Lower leg skin (tissue), 4 donors: ENCODE measurements around the gene OLAH. TPM values are rescaled to one million over a fixed set of nuclear protein-coding genes. Genes with fewer than 3 reads are reported as not detected.

ENCODE experiments used
- DNase-seq, 2 donors: peaks; one replicate each; pipeline ENCODE4 v3.0.0-alpha.2; 2019; ENCODE audit warnings: low spot score in 2 of 2
- H3K4me3 ChIP-seq: fragments of 200-600 bp; sonication (generic); 2 replicates; pipeline ENCODE4 v1.5.1; 2017; ENCODE audit warnings: mild to moderate bottlenecking, low read depth; ENCODE audit not compliant: poor library complexity, severe bottlenecking
- POLR2A ChIP-seq, 2 donors: fragments of 450-650 bp; IDR thresholded peaks; one replicate each; pipeline ENCODE4 v1.6.1; 2016 to 2017; ENCODE audit warnings: antibody characterized with exemption in 2 of 2, mild to moderate bottlenecking in 1 of 2, moderate library complexity in 1 of 2
- WGBS, 2 donors: methylation state at CpG; one replicate each; pipeline ENCODE4 v1.1.5; 2018; 5-methylcytosine and 5-hydroxymethylcytosine counted together
- intact Hi-C: fragments of 100-400 bp; cut with DNase I; formaldehyde crosslinking; loops from one replicate; pipeline ENCODE4 v1.15.0; 2023; ENCODE audit warnings: low total_unique reads
- total RNA-seq, 4 donors: library from RNA; depleted of rRNA; stranded (reverse); fragments of >200 nt; gene quantifications; one replicate each; pipeline ENCODE4 v1.1.0, GENCODE V29; 2016
- TF ChIP-seq, protein P1 (sequence below), 3 donors: fragments of 450-650 bp; IDR thresholded peaks; one replicate each; pipeline ENCODE4 v1.5.1; 2016; ENCODE audit warnings: antibody characterized with exemption in 3 of 3, mild to moderate bottlenecking in 3 of 3, moderate library complexity in 2 of 3

The OLAH gene
- total RNA-seq, 4 donors from 2014 or later = 1.4 to 6.0 (median 1.5) TPM; not detected in 1

GRCh38 chr10:15060638-15061037, 16.9 kb downstream of the OLAH start:
- intact Hi-C loops = no loop called here
- TF ChIP-seq, protein P1, sequence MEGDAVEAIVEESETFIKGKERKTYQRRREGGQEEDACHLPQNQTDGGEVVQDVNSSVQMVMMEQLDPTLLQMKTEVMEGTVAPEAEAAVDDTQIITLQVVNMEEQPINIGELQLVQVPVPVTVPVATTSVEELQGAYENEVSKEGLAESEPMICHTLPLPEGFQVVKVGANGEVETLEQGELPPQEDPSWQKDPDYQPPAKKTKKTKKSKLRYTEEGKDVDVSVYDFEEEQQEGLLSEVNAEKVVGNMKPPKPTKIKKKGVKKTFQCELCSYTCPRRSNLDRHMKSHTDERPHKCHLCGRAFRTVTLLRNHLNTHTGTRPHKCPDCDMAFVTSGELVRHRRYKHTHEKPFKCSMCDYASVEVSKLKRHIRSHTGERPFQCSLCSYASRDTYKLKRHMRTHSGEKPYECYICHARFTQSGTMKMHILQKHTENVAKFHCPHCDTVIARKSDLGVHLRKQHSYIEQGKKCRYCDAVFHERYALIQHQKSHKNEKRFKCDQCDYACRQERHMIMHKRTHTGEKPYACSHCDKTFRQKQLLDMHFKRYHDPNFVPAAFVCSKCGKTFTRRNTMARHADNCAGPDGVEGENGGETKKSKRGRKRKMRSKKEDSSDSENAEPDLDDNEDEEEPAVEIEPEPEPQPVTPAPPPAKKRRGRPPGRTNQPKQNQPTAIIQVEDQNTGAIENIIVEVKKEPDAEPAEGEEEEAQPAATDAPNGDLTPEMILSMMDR (IDR thresholded peaks at IDR 0.05) = no peak
- TF ChIP-seq POLR2A (IDR thresholded peaks at IDR 0.05) = no peak
- DNase-seq = no peak
- WGBS, 2 donors = 81 to 84% methylated on average over 2 of the region's 2 CpGs
- no peak overlapping the region for H3K4me3 ChIP-seq

DNA sequence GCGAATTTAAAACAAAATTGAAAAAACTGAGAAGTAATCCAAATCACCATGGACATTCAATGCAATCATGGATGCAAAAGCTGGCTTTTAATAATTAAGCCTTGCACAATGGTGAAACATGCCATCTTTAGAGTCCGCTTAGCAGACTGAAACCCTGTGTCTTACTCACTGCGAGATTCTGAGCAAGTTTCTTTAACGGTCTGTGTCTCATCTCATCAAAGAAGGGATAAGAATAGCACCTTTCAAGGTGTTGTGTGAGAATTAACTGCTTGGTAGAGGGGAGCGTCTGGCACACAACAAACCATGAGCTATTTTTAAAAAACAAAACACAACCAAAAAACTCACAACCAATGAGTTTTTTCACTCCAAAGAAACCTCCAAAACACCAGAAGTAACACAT, 23.4 kb downstream of the OLAH start:
- no peak overlapping the region for H3K4me3 ChIP-seq
- 86 to 91% methylated on average over 5 of the region's 5 CpGs for WGBS, 2 donors
- intact Hi-C loops = no loop called here
- no peak for DNase-seq
- no peak for TF ChIP-seq POLR2A (IDR thresholded peaks at IDR 0.05)

DNA sequence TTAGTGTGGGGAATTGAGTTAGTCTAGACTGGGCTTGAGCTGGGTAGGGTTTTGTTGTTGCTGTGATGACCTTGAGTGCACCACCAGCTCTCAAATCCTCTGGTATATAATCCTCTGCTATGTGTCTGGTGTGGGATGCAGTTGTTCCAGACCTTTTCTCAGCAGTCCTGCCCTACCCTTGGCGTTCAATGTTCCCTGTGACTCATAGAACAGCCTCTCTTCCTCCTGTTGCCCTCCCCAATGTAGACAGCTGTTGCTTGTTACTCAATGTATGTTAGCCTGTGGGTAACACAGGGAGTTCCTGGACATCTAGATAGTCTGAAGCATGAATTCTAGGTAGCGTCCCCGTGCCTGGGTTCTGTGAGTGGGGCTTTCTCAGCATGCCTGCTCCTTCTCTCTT, 25.1 kb downstream of the OLAH start:
- DNase-seq = no peak
- TF ChIP-seq POLR2A (IDR thresholded peaks at IDR 0.05) = no peak
- TF ChIP-seq, protein P1 (IDR thresholded peaks at IDR 0.05) = no peak
- WGBS, 2 donors = 76 to 78% methylated on average over 3 of the region's 3 CpGs
- intact Hi-C loops = no loop called here
- no peak overlapping the region for H3K4me3 ChIP-seq

GRCh38 chr10:15069230-15069629, 25.5 kb downstream of the OLAH start:
- no peak for TF ChIP-seq POLR2A (IDR thresholded peaks at IDR 0.05)
- TF ChIP-seq, protein P1 (IDR thresholded peaks at IDR 0.05) = no peak
- 67 to 83% methylated on average over 4 of the region's 4 CpGs for WGBS, 2 donors
- intact Hi-C loops = no loop called here
- no peak for DNase-seq
- H3K4me3 ChIP-seq = no peak overlapping the region

- no peak for TF ChIP-seq POLR2A (IDR thresholded peaks at IDR 0.05)
- TF ChIP-seq, protein P1 (IDR thresholded peaks at IDR 0.05) = no peak
- no peak overlapping the region for H3K4me3 ChIP-seq
- 83 to 96% methylated on average over 5 of the region's 5 CpGs for WGBS, 2 donors
- intact Hi-C loops = no loop called here
- DNase-seq = no peak
Measured at GRCh38 chr10:15072358-15072757, 28.6 kb downstream of the OLAH start.

DNA sequence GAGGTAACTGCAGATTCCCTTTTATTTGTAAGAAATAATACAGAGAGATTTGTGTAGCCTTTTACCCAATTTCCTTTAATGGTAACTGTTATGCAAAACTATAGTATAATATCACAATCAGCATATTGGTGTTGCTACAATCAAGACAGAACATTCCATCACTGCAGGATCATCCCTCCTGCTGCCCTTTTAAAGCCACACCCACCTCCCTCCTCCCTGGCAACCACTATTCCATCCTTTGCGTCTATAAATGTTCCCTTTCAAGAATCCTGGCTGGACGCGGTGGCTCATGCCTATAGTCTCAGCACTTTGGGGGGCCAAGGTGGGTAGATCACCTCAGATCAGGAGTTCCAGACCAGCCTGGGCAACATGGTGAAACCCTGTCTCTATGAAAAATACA, 31.7 kb downstream of the OLAH start:
- H3K4me3 ChIP-seq = no peak overlapping the region
- intact Hi-C loops = no loop called here
- TF ChIP-seq, protein P1 (IDR thresholded peaks at IDR 0.05) = no peak
- no peak for TF ChIP-seq POLR2A (IDR thresholded peaks at IDR 0.05)
- WGBS, 2 donors = 89 to 92% methylated on average over 3 of the region's 3 CpGs
- DNase-seq = no peak
